OCI-LY3 (cell line): Measurements from ENCODE around the gene RTN4RL1.
A peak's percentile ranks its signal among the peaks of the same experiment; 100 is the strongest.

Source experiments
- H2AFZ ChIP-seq: fragments of 200-600, 300-600 bp; shearing (Covaris generic); 2 replicates; pipeline ENCODE4 v1.6.0; 2014; ENCODE audit warnings: antibody characterized with exemption, low read depth, low read length
- H3K27ac ChIP-seq: fragments of 200-600, 300-600 bp; sonication (generic); 2 replicates; pipeline ENCODE4 v1.5.1; 2014; ENCODE audit warnings: mild to moderate bottlenecking, low read length, moderate library complexity, mixed read lengths
- H3K27me3 ChIP-seq: fragments of 200-600, 300-600 bp; sonication (generic); 2 replicates; pipeline ENCODE4 v1.6.1; 2014; ENCODE audit warnings: low read depth, low read length, mixed read lengths
- H3K36me3 ChIP-seq: fragments of 200-600, 300-600 bp; sonication (generic); replicated peaks from 2 replicates; pipeline ENCODE3; 2014; ENCODE audit warnings: low read depth, low read length, mixed read lengths
- H3K4me1 ChIP-seq: fragments of 300-600, 200-600 bp; sonication (generic); 2 replicates; pipeline ENCODE4 v1.6.1; 2014; ENCODE audit warnings: low read length, mixed read lengths
- H3K4me2 ChIP-seq: fragments of 200-600, 300-600 bp; sonication (generic); 2 replicates; pipeline ENCODE4 v1.6.1; 2014; ENCODE audit warnings: low read length, mixed read lengths
- H3K4me3 ChIP-seq: fragments of 300-600, 200-600 bp; sonication (generic); 2 replicates; pipeline ENCODE4 v1.5.1; 2014; ENCODE audit warnings: antibody characterized with exemption, mild to moderate bottlenecking, low read length, moderate library complexity
- H3K79me2 ChIP-seq: fragments of 300-600, 200-600 bp; shearing (Covaris generic); 2 replicates; pipeline ENCODE4 v1.6.1; 2014; ENCODE audit warnings: mild to moderate bottlenecking, low read length, mixed read lengths
- H3K9ac ChIP-seq: fragments of 300-600, 200-600 bp; shearing (Covaris generic); 2 replicates; pipeline ENCODE4 v1.6.0; 2014; ENCODE audit warnings: mild to moderate bottlenecking, low read length, moderate library complexity
- H3K9me3 ChIP-seq: fragments of 200-600, 300-600 bp; shearing (Covaris generic); 2 replicates; pipeline ENCODE4 v1.6.1; 2014; ENCODE audit warnings: low read length, mixed read lengths; ENCODE audit not compliant: insufficient read depth
- H4K20me1 ChIP-seq: fragments of 200-600, 300-600 bp; sonication (generic); 2 replicates; pipeline ENCODE4 v1.6.1; 2016; ENCODE audit warnings: low read length, mixed read lengths; ENCODE audit not compliant: insufficient read depth
- CTCF ChIP-seq: fragments of 200-600, 300-600 bp; sonication (generic); IDR thresholded peaks from 2 replicates; pipeline ENCODE4 v1.5.1; 2014; ENCODE audit warnings: antibody characterized with exemption, low read length, low read depth
- EZH2phosphoT487 ChIP-seq: fragments of 200-600 bp; shearing (Covaris generic); IDR thresholded peaks from 2 replicates; pipeline ENCODE4 v1.6.1; 2018; ENCODE audit warnings: antibody characterized with exemption, mixed run types, low read depth

The RTN4RL1 gene

GRCh38 chr17:2056206-2057174 lies 31.4 kb upstream of the RTN4RL1 start:
- no peaks in the 10 kb centered on the region for H3K9me3 ChIP-seq
- H3K4me3 ChIP-seq = peak overlapping the region; percentile 84
- no peaks in the 10 kb centered on the region for H3K36me3 ChIP-seq
- H3K27me3 ChIP-seq = no peaks in the 10 kb centered on the region
- peak overlapping the region; percentile 77 for H3K4me2 ChIP-seq
- no peaks in the 10 kb centered on the region for H3K79me2 ChIP-seq
- H3K27ac ChIP-seq = no peak overlapping the region
- H3K9ac ChIP-seq = no peak overlapping the region
- H4K20me1 ChIP-seq = no peaks in the 10 kb centered on the region
- H3K4me1 ChIP-seq = peaks cover 9% of the 10 kb centered on the region; the same call in 1 of the 2 replicates
- TF ChIP-seq EZH2phosphoT487 (no peak), CTCF (no peak)
- no peak overlapping the region for H2AFZ ChIP-seq

GRCh38 chr17:2055292-2056205 lies 30.4 kb upstream of the RTN4RL1 start:
- TF ChIP-seq EZH2phosphoT487 = no peak
- no peak for TF ChIP-seq CTCF

GRCh38 chr17:2054512-2055291 lies 29.6 kb upstream of the RTN4RL1 start, which contains the start of gene HIC1:
Gene HIC1, plus strand, starts transcription at chr17:2055103. Its CDS starts 1,588 bp downstream, at chr17:2056691.
- no peak within 1 kb of the TSS for H2AFZ ChIP-seq
- H3K4me1 ChIP-seq = peaks cover 9% of the 10 kb centered on the region; the same call in 1 of the 2 replicates
- H4K20me1 ChIP-seq = no peaks in the 10 kb centered on the region
- no peak within 1 kb of the TSS for H3K27ac ChIP-seq
- TF ChIP-seq CTCF = peak; percentile 63
- TF ChIP-seq EZH2phosphoT487 = no peak
- peak within 1 kb of the TSS; percentile 84 for H3K4me3 ChIP-seq
- no peaks in the 10 kb centered on the region for H3K9me3 ChIP-seq
- no peaks in the 10 kb centered on the region for H3K36me3 ChIP-seq
- no peaks in the 10 kb centered on the region for H3K27me3 ChIP-seq
- H3K9ac ChIP-seq = peak within 1 kb of the TSS; percentile 22; the same call in 1 of the 2 replicates
- peak within 1 kb of the TSS; percentile 77 for H3K4me2 ChIP-seq
- no peaks in the 10 kb centered on the region for H3K79me2 ChIP-seq

More at GRCh38 chr17:2055292-2056205, 30.4 kb upstream of the RTN4RL1 start:
- Histone ChIP-seq H3K4me3 (peak overlapping the region; percentile 84), H4K20me1 (no peaks in the 10 kb centered on the region), H3K27ac (no peak overlapping the region), H3K27me3 (no peaks in the 10 kb centered on the region), H3K79me2 (no peaks in the 10 kb centered on the region), H3K36me3 (no peaks in the 10 kb centered on the region), H2AFZ (no peak overlapping the region), H3K9ac (peak overlapping the region; percentile 22; the same call in 1 of the 2 replicates), H3K9me3 (no peaks in the 10 kb centered on the region), H3K4me2 (peak overlapping the region; percentile 77), H3K4me1 (peaks cover 9% of the 10 kb centered on the region; the same call in 1 of the 2 replicates)
